Measurements from ENCODE around the gene HSPA12B. TPM values are rescaled to one million over a fixed set of nuclear protein-coding genes. Genes with fewer than 3 reads are reported as not detected.

The HSPA12B gene
- total and polyA plus RNA-seq, 2 of the 4 experiments (the other 2 are of a cell fraction), result not detected

- H4K5ac ChIP-seq (ENCODE audit: low read depth, low read length), result peak within 1 kb of the TSS; percentile 57
- H3K36me3 ChIP-seq (ENCODE audit: control insufficient read depth, insufficient read depth, low read length), result peaks cover 11% of the 10 kb centered on the region
- DNase-seq, result peak; percentile 76
- peak within 1 kb of the TSS; percentile 96 for H3K4me3 ChIP-seq (ENCODE audit: insufficient read depth, low read depth, low read length)
- H3K9me1 ChIP-seq (ENCODE audit: insufficient read depth, low read length), result peaks cover 12% of the 10 kb centered on the region
- in situ Hi-C loops (cut with MboI; ENCODE audit: low sequenced_read_pairs), result loop anchor here (10.0 kb wide), 1 partner anchor 298 kb away; no protein-coding TSS in a partner anchor
- H2AK9ac ChIP-seq (replicated peaks; ENCODE audit: low read depth, low read length, poor library complexity), result peak within 1 kb of the TSS; percentile 95
- dilution Hi-C loops (cut with HindIII; ENCODE audit: low sequenced_read_pairs, unreplicated experiment), result no loop called here
- peak within 1 kb of the TSS; percentile 75 for H3K56ac ChIP-seq (ENCODE audit: extremely low read depth, insufficient read depth, low read length)
- no peaks in the 10 kb centered on the region for H3K9me3 ChIP-seq (ENCODE audit: control insufficient read depth, insufficient read depth, low read length)
- intact Hi-C loops (cut with micrococcal nuclease), result loop anchor here (1.0 to 5.0 kb wide), 6 partner anchors 34 to 286 kb away; partner anchors contain the start of genes AP5S1 and MAVS
- H2AK5ac ChIP-seq (ENCODE audit: low read depth, low read length), result peak within 1 kb of the TSS; percentile 96
- no peak within 1 kb of the TSS for H2BK20ac ChIP-seq (ENCODE audit: low read depth, low read length)
- H3K27ac ChIP-seq (ENCODE audit: insufficient read depth, low read length), result peak within 1 kb of the TSS; percentile 92
- H2BK120ac ChIP-seq (ENCODE audit: low read depth, low read length), result peak within 1 kb of the TSS; percentile 35; the same call in 1 of the 2 replicates
- peaks cover 43% of the 10 kb centered on the region for H4K20me1 ChIP-seq (ENCODE audit: insufficient read depth, low read length)
- peak within 1 kb of the TSS; percentile 90 for H2AFZ ChIP-seq (replicated peaks; ENCODE audit: low read length, poor library complexity)
- H3K4me2 ChIP-seq (ENCODE audit: low read depth, low read length), result peak within 1 kb of the TSS; percentile 99
- H3K9ac ChIP-seq (ENCODE audit: low read depth, low read length), result peak within 1 kb of the TSS; percentile 91
- peak within 1 kb of the TSS; percentile 90 for H2BK5ac ChIP-seq (ENCODE audit: low read depth, low read length, poor library complexity, severe bottlenecking)
- ChIA-PET CTCF (interaction anchor here (0.6 to 2.6 kb wide), 12 partner anchors 9 to 287 kb away, joined by 3 to 18 read pairs (median 4); partner anchors contain the start of genes ADISSP, AP5S1 and CDC25B), POLR2A (ENCODE audit: unreplicated experiment) (interaction anchor here (0.5 to 1.5 kb wide), 3 partner anchors 23 to 34 kb away, joined by 3 to 5 read pairs (median 4); no protein-coding TSS in a partner anchor)
- H2BK15ac ChIP-seq (ENCODE audit: low read depth, low read length), result no peak within 1 kb of the TSS
- H3K27me3 ChIP-seq (ENCODE audit: control insufficient read depth, insufficient read depth, low read length), result no peaks in the 10 kb centered on the region
- WGBS, 2 experiments (ENCODE audit: extremely low coverage in 2 of 2, insufficient read length in 1 of 2), result 0% methylated on average over 33 of the region's 70 CpGs; no CpG with 5 or more reads in 1 of the 2 experiments
- TF ChIP-seq MAZ (IDR thresholded peaks at IDR 0.05; ENCODE audit: borderline replicate concordance, low read depth, low read length) (peak; percentile 92; the same call in 1 of the 2 replicates), BHLHE40 (IDR thresholded peaks at IDR 0.05; ENCODE audit: low read depth, low read length) (0 out of 2 replicates have a peak, but pooled peaks have one; percentile 42), SMC3 (IDR thresholded peaks at IDR 0.05; ENCODE audit: low read depth, low read length) (peak; percentile 63), RAD21 (IDR thresholded peaks at IDR 0.05; ENCODE audit: low read length) (peak; percentile 81)
- TF ChIP-seq, protein P1, sequence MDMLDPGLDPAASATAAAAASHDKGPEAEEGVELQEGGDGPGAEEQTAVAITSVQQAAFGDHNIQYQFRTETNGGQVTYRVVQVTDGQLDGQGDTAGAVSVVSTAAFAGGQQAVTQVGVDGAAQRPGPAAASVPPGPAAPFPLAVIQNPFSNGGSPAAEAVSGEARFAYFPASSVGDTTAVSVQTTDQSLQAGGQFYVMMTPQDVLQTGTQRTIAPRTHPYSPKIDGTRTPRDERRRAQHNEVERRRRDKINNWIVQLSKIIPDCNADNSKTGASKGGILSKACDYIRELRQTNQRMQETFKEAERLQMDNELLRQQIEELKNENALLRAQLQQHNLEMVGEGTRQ (IDR thresholded peaks at IDR 0.05; ENCODE audit: low read depth, low read length), result no peak
- TF ChIP-seq, protein P2, sequence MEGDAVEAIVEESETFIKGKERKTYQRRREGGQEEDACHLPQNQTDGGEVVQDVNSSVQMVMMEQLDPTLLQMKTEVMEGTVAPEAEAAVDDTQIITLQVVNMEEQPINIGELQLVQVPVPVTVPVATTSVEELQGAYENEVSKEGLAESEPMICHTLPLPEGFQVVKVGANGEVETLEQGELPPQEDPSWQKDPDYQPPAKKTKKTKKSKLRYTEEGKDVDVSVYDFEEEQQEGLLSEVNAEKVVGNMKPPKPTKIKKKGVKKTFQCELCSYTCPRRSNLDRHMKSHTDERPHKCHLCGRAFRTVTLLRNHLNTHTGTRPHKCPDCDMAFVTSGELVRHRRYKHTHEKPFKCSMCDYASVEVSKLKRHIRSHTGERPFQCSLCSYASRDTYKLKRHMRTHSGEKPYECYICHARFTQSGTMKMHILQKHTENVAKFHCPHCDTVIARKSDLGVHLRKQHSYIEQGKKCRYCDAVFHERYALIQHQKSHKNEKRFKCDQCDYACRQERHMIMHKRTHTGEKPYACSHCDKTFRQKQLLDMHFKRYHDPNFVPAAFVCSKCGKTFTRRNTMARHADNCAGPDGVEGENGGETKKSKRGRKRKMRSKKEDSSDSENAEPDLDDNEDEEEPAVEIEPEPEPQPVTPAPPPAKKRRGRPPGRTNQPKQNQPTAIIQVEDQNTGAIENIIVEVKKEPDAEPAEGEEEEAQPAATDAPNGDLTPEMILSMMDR (conservative IDR thresholded peaks at IDR 0.05; ENCODE audit: low read depth, low read length), result peak; percentile 88
- peaks cover 16% of the 10 kb centered on the region for H3K4me1 ChIP-seq (ENCODE audit: control insufficient read depth, insufficient read depth, low read length)
- peaks cover 5 to 37% of the 10 kb centered on the region in 2 experiments; a peak in 3 of 4 replicates for H3K79me1 ChIP-seq (ENCODE audit: low read depth in 1 of 2, low read length in 2 of 2)
- peak within 1 kb of the TSS; percentile 76 to 86; a peak in 3 of 4 replicates for H4K8ac ChIP-seq (ENCODE audit: low read depth in 2 of 2, low read length in 2 of 2)
- H3K14ac ChIP-seq (replicated peaks; ENCODE audit: low read depth, low read length), result peak within 1 kb of the TSS; percentile 81
- peak; percentile 92 for ATAC-seq (ENCODE audit: low read depth)
- H4K91ac ChIP-seq (ENCODE audit: insufficient read depth, low read depth, low read length), result peak within 1 kb of the TSS; percentile 39; the same call in 1 of the 2 replicates
- peak within 1 kb of the TSS; percentile 61; the same call in 1 of the 2 replicates for H3K23ac ChIP-seq (ENCODE audit: low read depth, low read length)
- peak within 1 kb of the TSS; percentile 89 for H3K4ac ChIP-seq (ENCODE audit: low read depth, low read length)
- no TSS peak for BruUV-seq (replicated peaks)
- H3K18ac ChIP-seq (ENCODE audit: low read depth, low read length), result peak within 1 kb of the TSS; percentile 74
Measured at GRCh38 chr20:3786665-3787323, 54.3 kb downstream of the HSPA12B start, which contains the start of gene CENPB. CENPB (minus strand) TSS chr20:3786740; CDS start chr20:3786483, 257 bp downstream.

Measured in IMR-90 (cell line).